ENCODE results near the gene AOX1.
"Not testable (repeated sequence)": the region's sequence is repeated elsewhere in the genome, so short reads cannot be mapped to it uniquely, and the experiment has no call there.

Gene AOX1

DNA sequence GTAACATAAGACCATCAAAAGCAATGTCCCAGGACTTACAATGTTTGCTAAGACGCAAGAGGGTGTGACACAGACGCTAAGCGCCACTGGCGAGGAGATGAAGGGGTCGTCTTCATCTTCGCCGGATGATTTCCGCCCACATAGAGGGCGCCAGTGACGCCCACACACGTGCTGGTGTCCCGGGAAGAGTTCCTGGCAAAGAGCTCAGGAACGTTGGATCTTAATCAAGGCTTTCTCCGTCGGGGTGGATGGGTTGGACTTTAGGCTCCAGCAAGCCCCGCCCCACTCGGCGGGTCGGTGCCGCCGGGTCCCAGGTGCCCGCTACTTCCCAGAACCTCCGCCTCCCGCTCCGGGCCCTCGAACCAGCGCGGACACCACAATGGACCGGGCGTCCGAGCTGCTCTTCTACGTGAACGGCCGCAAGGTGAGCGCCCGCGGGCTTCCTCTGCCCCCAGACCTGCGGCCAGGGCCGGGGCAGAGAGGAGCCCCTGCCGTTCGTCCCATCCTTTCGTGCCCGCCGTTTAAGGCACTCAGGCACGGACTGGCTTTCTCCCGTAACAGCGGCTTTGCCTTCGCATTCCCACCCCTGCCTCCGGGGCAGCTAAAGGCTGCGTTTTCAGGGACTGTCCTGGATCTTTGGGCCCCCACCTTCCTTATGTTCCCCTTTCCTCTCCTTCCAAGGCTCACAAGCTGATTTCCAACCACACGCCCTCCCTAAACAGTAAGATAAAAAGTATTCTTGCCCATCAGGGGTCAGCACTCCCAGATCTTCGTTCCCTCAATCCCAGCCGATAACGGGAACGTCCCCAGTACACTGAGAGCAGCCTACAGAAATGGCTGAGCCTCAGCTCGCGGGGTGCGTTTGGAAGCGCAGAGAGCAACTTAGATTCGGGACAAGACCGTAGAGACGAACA is at the start of gene AOX1:
Gene AOX1, plus strand, starts transcription at position 285 of the 914 bp plus-strand sequence. Its CDS starts 95 bp downstream, at position 380.
- DNase-seq: peak; percentile 2

DNA sequence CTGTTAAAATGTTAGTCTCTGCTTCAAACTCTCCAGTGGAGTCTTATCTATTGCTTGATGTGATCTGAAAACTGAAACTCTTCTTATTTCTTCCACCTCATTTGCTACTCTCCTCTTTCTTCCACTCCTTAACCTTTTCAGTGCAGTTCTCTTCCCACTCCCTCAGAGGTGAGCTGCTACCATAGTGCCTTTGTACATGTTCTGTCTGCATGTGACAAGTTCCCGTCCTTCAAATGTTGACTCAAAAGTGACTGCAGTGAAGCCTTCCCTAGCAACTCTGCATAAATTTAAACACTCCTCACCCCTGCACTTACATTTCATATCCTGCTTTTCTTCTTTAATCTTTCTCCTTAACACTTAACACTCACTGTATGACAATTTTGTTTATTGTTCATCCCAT is 47.7 kb upstream of the AOX1 start:
- DNase-seq: no peak

DNA sequence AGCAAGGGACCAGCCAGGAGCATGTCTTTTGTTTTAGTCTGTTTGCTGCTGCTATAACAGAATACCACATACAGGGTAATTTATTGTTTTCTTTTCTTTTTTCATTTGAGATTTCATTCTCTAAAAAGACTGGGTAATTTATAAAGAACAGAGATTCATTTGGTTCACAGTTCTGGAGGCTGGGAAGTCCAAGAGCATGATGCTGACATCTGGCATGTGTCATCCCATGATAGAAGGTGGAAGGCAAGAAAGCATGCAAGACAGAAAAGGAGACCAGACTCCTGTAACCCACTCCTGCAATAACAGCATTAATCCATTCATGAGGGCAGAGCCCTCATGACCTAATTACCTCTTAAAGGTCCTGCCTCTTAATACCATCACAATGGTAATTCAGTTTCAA is 45.0 kb upstream of the AOX1 start:
- no peak for DNase-seq

DNA sequence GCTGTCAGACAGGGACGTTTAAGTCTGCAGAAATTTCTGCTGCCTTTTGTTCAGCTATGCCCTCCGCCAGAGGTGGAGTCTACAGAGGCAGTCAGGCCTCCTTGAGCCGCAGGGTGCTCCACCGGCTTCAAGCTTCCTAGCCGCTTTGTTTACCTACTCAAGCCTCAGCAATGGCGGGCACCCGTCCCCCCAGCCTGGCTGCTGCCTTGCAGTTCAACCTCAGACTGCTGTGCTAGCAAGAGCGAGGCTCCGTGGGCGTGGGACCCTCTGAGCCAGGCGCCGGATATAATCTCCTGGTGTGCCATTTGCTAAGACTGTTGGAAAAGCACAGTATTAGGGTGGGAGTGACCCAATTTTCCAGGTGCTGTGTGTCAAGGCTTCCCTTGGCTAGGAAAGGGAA is 19.2 kb upstream of the AOX1 start:
- DNase-seq: not testable (repeated sequence)

DNA sequence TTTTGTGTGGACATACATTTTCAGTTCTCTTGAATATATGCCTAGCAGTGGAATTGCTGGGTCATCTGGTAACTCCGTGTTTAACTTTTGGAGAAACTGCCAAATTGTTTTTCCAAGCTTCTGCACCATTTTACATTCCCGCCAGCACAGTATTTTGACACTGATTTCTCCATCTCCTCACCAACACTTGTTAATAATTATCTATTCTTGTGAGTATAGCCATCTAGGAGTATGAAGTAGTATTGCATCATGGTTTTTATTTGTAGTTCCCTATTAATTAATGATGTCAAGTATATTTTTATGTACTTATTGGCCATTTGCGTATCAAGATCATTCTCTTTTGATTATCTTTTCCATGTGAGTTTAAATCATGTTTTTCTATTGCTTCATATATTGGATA is 17.9 kb upstream of the AOX1 start:
- DNase-seq: no peak

DNA sequence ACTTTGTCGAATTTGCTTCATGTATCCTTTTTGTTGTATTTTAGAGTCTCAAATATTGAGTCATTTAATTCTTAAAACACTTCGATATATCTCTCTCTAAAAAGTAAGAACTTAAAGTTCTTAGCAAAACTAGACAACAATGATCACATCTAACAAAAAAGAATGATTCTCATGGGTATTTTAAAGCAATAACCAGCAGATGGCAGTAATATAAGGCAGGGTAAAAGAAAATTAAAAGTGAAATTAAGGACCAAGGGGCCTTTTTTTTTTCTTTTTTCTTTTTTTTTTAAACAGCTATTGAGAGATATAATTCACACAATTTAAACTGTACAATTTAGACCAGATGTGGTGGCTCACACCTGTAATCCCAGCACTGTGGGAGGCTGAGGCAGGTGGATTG is 9.9 kb upstream of the AOX1 start:
- DNase-seq: peak; percentile 37

DNA sequence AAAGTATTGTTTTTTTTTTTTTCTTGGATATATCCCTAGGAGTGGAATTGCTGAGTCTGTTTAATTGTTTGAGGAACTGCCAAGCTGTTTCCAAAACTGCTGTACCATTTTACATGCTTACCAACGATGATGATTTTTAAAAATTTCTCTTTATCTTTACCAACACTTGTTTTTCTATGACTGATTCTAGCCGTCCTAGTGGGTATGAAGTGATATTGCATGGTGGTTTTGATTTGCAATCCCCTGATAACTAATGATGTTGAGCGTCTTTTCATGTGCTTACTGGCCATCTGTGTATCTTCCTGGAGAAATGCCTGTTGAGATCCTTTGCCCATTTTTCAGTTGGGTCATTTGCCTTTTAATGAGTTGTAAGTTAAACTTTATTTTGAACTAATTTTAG is 8.8 kb upstream of the AOX1 start:
- no peak for DNase-seq

DNA sequence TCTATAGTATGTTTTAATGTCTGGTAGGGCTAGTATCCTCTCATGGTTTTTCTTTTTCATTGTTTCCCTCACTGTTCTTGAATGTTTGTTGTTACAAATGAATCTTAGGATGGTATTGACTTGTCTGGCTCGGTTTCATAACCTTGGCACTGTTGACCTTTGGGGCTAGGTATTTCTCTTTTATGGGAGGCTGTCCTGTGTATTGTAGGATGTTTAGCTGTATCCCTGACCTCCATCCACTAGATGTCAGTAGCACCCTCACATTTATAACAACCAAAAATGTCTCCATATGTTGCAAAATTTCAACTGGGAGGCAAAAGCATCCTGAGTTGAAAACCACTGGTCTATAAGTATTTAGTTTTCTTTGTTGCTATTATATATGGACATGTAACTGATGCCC is 7.0 kb upstream of the AOX1 start:
- DNase-seq: peak; percentile 18

DNA sequence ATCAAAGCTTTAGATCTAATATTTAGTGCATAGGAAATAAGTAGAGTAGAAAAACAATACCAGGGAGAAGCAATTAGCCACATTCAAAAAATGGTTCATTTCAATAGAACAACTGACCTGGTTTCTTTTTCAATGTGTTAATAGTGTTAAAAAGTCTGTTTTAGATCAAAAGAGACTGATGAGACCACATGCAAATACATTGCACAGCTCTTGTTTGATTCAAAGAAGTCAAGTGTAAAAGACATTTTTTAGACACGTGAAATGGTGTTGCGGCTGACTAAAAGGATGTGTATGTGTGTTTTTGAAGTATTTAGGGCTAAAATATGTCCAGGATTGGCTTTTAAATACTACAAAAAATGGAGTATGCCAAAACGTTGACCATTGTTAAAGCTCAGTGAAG is 1.2 kb upstream of the AOX1 start:
- no peak for DNase-seq

DNA sequence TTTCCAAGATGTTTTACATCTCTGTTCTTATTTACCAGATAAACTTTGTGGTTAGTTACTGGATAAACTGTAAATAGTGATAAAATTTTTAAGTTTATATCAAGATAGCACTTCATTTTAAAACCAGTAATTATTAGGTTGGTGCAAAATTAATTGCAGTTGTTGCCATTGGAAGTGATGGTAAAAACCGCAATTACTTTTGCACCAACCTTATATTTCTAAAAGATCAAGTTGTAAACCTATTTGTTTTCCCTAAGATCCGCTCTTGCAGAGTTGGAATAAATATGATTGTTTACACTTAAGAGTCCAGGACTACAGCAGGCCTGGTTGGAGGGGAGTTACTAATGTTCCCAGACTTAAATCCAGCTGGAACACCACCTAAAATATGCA is 479 bp upstream of the AOX1 start:
- DNase-seq: no peak

DNA sequence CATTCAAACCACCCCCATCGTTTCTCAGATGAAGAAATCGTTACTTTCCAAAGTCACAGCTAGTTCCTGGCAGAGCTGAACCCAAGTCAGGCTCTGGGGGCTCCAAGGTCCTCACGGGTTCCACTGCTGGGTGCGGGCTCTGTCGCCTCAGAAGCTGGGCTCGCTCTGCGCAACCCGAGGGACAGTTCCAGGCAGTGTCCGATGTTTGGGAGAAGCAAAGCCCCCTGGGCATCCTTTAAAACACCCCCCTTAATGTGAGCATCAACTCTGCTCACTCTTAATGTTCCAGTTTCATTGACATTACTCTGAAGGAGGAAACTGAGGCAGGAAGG is 796 bp downstream of the AOX1 start:
- DNase-seq: no peak

DNA sequence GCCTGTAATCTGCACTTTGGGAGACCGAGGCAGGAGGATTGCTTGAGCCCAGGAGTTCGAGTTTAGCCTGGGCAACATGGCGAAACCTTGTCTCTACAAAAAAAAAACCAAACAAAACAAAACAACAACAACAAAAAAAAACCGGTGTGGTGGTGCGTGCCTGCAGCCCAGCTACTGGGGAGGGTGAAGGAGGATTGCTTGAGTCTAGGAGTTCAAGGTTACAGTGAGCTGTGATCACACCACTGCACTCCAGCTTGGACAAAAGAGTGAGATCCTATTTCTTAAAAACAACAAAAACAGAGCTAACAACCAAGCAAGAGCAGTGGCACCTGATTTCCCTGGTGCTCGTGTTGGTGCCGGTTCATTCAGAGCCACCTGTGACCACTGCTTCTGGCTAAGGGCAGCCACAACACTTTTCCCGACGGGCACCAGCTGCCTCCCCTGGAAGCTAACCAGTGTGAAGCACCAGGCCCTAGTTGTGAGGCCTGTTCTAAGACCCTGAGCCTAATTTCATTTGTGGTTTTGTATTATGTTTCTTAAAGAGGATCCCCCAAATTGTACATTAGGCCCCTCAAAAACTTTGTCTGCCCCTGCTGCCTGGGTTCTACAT is 1.3 kb downstream of the AOX1 start:
- no peak for DNase-seq

DNA sequence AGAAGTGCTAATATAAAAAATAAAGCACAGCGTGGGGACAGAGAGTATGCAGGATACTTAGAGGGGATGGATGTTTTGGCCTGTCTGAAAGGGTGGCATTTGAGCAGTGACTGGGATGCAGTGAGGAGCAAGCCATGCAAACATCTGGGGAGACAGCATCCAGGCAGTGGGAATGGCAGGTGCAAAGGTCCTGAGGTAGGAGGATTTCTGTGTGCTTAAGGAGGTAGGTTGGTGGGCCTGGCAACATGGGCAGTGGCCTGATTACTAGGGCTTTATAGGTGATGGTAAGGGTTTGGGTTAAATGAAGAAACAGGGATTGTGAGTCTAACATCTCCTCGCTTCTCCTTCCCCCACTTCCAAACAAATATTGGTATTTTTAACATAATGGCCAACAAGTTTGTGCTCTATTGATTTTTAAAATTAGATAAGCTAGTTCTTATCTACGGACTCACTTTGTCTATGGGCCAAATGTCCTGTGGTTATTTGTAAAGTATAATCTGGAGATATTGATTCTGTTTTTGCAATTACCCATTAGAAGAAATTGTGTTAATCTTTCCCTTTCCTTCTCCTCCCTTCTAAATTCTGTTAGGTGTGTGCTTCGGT is 2.4 kb downstream of the AOX1 start:
- DNase-seq: no peak

DNA sequence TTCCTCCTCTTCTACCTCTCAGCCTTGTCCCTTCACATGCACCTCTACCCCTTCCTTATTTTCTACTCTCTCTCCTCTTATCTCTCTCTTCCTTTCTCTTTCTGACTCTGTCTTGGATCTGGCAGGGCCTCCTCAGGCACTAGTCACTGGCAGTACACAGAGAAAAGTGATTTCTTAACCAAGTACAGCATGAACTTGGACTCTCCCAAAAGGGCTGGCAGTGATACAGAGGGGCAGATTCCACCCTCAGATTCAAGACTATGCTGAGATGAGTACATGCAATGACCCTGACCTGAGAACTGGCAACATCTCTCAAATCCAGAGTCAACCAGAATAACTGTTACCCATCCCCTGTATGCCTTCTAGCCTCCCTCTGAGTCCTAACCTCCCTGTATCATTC is 4.3 kb downstream of the AOX1 start:
- no peak for DNase-seq

DNA sequence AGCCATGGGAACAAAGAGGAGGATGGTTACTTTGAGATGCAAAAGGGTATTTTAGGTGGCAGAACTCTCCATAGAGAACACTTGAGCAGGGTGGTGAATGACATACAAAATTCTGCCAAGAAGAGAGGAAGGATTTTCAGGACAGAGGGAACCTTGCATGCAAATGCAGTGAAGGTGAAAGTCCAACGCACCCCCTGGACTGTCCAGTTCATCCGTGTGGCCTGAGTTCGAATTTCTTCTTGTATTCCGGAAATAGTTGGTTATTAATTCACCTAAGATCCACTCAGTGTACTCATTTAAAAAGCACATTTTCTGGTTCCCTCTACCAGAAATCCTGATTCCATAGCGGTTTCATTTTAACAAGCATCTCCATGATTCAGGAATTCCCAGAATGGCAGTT is 5.5 kb downstream of the AOX1 start:
- DNase-seq: no peak

DNA sequence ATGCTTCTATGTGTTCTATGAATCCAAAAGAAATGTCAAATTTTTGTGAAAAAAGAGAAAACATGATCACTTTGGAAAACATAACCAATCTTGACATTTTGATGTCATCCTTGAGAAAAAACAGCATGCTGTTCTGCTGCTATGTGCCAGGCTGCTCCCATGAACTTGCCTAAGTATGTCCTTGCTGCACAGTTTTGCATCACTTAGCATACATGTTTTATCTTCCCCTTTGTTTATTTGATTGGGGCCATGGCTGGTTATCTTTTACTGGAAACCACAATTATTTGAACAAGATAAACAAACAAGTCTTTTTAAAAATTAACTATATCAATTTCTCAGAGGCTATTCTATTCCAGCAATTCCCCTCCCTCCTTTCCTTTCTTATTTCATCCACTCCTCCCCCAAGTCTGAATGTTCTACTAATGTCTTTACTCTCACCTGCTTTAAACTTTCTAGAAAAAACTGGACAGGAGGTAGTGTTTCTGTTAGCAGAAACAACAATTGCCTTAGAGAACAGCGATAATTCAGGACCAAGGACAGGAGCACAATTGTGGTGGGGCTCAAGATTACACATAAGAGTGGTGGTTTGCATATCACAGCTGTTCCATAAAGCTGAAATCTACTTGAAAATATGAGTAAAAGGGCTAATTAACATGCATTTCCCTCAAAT is 6.7 kb downstream of the AOX1 start:
- no peak for DNase-seq

DNA sequence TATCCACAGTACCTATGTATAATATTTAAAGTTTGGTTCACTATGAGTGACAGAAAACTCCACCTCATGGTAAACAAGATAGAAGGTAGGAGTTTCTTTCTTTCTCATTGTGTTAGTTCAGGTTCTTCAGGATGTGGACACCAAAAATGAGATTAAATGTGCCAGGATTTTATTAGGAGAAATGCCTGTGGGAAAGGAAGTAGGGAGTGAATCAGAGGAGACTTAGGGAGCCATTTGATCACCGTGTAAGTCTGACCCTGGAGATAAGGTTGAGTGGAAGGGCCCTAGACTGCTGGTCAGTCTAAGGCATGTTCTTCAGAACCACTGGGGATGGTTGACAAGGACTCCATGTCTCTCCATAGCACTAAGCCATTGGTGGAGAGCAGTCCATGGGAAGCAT is 8.1 kb downstream of the AOX1 start:
- no peak for DNase-seq

DNA sequence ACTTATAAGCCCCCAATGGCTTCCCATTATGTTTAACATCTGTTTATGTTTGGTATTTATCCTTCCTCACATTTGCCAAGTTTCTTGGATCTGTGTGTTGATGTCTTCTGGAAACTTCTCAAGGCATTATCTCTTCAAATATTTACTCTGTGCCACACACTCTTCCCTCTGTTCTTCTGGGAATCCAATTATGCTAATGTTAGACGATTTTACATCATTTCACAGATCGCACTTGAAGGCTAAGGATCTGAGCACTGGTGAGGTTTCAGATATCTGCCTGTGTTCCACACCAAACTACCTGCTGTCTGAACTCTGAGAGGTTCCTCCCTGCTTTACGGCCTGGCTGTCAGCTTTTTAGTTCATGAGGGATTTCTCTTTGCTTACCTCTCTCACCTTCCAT is 10.1 kb downstream of the AOX1 start:
- no peak for DNase-seq

DNA sequence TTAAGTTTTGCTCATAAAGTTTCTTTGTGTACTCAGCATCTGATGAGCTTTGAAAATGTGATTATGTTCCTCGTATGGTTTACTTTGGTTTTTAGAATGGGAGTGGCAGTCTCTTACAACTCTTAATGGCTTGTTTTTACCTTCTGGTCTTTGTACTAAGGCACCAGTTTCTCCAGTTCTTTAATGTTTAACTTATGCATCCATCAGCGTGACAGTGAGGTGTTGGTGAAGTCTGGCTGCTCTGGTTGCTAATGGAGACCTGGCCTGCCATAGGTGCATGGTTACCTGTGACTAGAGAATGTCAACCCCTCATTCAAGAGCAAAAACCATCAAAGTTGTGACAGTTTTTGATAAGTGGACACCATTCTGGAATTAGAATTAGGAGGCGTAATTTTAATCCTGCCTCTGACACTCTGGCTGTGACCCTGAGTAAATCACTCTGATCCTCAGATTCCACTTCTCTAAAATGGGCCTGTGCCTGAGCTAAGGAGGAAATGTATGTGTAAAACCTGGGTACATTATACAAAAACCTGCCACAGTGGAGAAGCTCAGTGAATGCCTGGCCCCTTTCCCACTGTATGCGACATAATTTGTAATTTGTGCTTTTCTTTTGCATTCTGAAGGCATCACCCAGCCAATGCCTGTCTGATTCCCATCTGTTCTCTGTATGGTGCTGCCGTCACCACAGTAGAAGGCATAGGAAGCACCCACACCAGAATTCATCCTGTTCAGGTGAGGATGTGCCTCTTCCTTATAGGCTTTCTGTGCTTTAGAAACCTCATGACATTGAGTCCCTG is 11.2 kb downstream of the AOX1 start:
- DNase-seq: no peak

DNA sequence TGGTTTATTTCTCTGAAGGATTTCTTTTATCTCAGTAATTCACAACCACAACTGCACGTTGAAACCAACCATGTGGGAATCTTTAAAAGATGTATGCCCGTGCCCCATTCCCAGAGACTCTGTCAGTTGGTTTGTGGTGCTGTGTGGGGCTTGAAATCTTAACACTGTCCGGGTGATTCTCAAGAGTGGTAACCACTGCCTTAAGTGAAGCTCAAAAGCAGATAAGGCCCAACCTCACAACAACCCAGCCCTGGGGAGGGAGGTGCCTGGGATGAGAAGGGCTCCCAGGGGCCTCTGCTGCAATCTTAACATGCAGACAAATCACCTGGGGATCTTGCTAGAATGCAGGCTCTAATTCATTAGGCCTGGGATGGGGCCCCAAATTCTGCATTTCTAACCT is 13.4 kb downstream of the AOX1 start:
- no peak for DNase-seq

DNA sequence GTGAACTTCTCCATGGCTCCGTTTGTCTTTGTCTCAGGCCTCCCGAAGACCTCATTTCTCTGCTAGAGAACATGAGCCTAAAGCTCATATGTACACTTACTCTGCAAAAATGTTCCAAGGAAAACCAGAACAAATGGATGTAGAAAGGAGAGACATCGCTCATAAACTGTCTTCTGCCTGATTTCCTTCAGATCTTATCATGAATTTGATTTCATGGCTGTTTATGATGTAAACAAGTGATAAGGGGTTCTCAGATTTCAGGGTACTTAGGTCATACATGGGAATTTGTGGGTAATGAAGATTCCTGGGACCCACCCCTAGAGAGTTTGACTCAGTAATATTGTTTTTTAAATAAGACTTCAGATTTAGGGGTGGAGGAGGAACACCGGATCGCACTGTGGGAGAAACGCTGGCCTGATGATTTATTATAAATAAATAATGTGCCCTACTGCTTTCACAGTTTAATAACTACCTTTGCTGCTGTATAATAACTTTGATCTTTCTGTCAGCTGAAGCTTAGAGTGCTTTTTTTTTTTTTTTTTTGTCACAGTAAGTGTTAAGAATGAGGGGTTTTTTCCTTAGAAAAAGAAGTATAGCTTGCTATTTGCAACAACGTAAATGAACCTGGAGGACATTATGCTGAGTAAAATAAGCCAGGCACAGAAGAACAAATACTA is 14.9 kb downstream of the AOX1 start:
- DNase-seq: no peak

DNA sequence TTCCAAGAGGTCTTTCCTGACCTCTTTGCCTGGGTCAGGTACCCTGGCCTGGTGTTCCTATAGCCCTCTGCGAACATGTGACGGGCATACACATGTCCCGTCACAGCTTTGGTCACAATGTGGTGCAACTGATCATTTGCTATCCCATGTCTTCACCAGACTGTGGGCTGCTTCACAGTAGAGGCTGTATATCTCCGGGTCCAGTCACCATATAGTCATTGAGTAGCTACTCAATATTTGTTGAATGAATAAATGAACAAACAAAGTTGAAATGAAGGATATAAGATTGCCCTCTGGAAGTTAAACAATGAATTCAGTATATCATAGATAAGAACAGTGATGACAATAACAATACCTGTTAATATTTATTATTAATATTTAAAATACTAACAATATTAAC is 16.8 kb downstream of the AOX1 start:
- DNase-seq: no peak
